Stimulated activated CD4-positive, alpha-beta T cell treated with anti-CD3 and anti-CD28 coated beads, Interleukin-12 subunit alpha, Interleukin-12 subunit beta, amount 100 ng/mL, for 24 hours (primary cell): ENCODE measurements around the gene LRRC1.
A peak's percentile ranks its signal among the peaks of the same experiment; 100 is the strongest.
"Not testable (repeated sequence)": the region's sequence is repeated elsewhere in the genome, so short reads cannot be mapped to it uniquely, and the experiment has no call there.

ENCODE experiments used
- DNase-seq, 2 experiments: peaks; one replicate each; pipeline ENCODE4 v3.0.0-alpha.2; 2020; ENCODE audit warnings: low read depth in 2 of 2

Gene LRRC1

GRCh38 chr6:53792973-53793317 is 1.9 kb upstream of the LRRC1 start:
- DNase-seq = no peak

DNA sequence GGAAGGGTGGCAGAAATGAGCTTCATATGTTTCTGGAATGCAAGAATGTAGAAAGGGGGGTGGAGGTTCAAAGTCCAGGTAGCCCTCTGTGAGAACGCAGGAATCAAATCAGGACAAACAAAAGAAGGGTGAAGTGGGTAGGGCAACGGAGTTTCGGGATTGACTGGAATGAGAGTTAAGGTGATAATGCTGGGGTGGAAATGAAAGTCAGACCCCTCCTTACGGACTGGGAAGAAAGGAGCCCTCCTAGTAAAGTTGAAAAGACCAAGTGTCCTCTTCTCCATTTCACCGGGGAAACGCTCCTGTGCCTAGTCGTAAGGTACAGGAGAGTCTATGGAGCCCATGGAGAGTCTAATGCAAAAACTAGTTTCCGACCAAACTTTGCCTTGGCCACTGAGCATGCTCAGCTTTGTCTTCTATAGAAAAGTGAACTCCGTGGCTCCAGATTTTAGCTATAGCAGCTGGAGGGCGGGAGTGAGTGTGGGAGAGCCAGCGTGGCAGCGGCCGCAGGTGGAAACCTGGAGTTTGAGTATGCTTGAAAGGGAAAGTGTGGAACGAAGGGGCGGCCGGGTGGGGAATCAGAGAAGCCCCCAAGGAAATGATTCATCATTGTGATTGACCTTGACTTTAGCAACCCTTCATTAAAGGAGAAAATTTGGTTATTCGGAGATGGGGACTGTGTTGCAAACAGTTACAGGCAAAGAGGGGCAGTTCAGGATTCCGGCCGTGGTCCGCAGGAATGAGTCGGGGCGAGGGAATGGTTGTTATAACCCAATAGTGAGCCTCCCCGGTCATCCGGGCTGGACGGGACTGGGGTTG is 1.3 kb upstream of the LRRC1 start:
- peak in 1 of 2 experiments; percentile 27 for DNase-seq

GRCh38 chr6:53794137-53794719 is 577 bp upstream of the LRRC1 start:
- peak in 1 of 2 experiments; percentile 31 for DNase-seq

GRCh38 chr6:53795340-53795701 is 516 bp downstream of the LRRC1 start:
- no peak for DNase-seq

DNA sequence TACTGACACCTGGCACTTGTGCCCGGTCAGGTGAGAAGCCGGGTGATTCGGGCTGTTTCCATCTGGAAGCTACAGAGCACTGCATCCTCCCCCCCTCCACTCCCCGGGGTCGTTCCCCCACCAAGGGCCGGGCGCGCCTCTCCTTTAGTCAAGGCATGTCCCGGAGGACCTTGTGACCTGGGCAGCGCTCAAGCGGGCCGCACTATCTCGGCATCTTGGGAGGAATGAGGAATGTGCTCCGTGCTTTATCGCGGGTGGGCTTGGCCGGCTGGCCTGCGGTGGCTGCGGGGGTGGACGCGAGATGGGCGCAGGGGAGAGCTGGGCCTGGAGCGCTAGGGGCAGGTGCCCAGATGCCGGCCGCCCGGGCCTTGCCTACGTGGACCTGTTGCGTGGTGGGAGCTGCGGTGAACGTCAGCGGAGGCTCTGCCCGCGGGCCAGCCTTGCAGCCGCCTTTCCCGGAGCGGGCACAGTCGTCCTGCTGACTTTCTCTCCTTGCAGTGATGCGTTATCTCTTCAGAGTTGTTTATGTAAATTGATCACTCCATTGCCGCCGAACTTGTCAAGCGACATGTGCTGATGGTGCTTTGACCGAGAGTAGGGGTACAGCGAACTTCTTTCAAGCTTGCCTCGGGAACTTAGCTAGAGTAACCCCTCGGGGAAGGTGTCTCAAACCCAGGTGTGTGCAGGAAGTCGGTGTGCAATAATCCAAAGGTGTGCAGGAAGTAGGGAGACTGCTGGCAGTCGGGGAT is 1.1 kb downstream of the LRRC1 start:
- DNase-seq = peak in 1 of 2 experiments; percentile 2

DNA sequence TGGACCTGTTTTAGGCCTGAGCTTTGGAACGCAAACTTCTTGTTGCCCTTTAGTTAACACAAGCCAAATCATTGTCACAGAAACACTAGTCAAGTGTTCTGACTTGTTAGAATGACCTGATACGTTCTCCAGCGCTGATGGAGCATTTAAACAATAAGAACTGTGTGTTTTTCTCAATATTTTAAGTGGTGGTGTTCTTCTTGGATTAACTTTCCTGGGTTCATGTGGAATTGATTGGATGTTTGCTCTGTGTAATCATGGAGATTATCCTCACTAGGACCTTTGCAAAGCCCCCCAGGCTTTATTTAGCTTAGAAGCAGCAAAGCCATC is 1.6 kb downstream of the LRRC1 start:
- DNase-seq = no peak

DNA sequence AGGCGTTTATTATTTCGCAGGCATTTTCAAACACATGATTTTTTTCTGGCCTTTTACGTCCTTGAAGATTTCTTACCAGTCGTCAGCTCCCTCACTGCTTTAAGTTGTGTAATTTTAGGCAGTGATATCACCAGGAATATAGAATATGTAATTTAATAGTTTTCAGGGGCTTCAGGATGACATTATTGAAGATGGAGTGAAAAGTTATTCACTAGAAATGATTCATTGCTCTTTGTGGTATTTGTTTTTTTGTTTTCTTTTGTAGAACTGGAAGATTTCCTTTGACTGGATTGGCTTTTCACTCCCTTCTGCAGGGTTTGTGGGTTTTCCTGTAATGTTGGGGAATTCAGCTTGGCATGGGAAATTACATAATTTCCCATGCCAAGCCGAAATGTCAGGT is 2.0 kb downstream of the LRRC1 start:
- no peak for DNase-seq

DNA sequence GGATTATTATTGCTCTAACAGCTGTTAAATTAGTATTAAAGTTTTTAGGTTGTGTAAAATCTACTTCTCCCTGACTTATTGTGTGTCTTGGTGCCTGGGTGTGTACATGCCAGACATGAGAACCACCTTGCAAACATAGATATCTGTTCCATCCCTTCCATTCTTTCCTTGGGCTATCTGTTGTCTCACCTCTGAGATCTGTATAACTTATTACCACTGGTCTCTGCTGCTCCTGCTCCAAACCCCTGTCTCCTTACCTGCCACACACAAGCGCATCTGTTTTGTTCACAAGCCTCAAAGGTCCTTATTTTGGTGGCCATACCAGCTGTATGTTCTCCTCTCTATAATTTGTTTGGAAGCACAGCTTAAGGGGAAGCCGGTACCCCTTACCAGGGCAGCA is 2.5 kb downstream of the LRRC1 start:
- no peak for DNase-seq

DNA sequence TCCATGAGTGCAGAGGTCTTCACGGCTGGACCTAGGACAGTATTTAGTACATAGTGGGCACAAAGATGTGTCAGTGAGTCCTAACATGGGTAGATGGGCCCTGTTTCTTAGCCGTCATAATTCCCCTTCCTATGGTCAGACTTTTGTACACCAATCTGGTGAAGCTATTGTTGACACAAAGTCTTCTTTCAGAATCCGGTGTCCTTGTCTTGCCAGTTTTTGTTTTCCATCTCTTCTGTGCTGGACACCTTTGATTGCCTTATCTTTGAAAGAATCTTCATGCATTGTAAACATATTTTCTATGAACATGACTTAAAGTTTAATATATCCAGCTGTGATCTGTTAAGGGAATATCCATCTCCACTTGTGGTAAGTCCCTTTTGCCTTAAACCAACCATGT is 4.5 kb downstream of the LRRC1 start:
- DNase-seq = no peak

- DNase-seq = no peak
Observed at GRCh38 chr6:53801022-53801421, 6.2 kb downstream of the LRRC1 start.

DNA sequence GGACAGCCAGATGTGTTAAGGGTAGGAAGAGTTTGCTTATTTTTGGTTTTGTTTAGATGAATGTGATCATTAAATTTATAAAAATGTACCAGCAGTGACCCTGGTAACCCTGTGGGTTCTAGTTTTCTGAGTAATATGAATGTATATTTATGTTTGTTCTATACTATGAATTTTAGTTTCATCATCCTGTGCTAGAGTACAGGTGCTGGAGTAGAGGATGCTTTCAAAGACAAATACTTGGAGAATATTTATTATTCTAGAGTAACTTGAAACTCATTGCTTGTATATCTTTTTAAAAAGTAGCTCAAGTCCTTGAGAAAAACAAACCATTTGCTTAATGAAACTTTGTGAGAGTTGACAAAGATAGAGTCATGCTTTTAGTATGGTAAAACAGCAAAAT is 7.8 kb downstream of the LRRC1 start:
- no peak for DNase-seq

- DNase-seq = no peak
Observed at GRCh38 chr6:53803081-53803860, 8.5 kb downstream of the LRRC1 start.

GRCh38 chr6:53805016-53805415 is 10.2 kb downstream of the LRRC1 start:
- no peak for DNase-seq

DNA sequence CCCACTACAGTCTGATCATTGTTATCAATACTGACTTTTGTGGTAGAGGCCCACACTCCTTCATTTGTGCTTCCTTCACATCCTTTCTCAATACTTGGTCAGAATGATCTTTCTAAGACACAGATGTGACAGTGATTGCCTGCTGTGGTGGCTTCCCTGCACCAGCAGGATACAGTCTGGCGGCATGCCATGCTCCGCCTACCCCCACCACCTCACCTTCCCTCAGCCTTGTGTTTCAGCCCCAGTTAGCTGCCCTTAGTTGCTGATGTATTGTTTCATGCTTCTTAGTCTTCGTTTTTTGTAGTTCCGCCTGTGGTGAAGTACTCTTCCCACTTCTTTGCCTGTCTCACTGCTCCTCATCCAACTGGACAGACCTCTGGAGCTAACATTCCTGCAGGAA is 10.9 kb downstream of the LRRC1 start:
- no peak for DNase-seq

DNA sequence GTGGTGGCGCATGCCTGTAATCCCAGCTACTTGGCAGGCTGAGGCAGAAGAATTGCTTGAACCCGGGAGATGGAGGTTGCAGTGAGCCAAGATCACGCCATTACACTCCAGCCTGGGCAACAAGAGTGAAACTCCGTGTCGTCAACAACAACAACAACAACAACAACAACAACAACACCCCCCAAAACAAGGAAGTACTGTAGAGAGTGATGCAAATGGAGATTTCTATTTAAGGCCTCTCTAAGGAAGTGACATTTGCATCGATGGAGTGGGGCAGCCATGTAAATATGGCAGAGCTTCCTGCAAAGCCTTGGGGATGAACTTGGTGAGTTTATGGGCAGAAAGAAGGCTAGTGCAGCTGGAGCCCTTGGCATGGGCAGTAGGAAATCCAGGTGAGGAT is 12.8 kb downstream of the LRRC1 start:
- not testable (repeated sequence) for DNase-seq

- no peak for DNase-seq
Observed at GRCh38 chr6:53808302-53808881, 13.6 kb downstream of the LRRC1 start.

DNA sequence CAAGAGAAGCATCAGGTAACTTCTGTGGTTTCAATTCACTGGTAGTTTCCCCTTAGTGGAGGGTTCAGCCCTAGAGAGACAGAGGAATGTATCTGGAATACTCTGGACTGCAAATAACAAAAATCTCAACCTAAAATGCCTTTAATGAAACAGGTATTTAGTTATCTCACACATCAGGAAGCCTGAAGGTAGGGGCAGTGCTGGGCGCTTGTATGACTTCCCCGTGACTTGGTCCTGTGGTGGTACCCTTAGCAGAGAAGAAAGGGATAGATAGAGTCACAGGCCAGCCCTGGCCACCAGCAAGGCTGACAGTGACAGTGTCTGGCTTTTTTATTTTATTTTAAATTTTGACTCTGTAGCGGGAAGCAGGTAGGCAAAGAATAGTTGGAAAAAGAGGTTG is 14.9 kb downstream of the LRRC1 start:
- no peak for DNase-seq

- no peak for DNase-seq
Observed at GRCh38 chr6:53811082-53811481, 16.3 kb downstream of the LRRC1 start.

- DNase-seq = no peak
Observed at GRCh38 chr6:53811746-53812145, 16.9 kb downstream of the LRRC1 start.

GRCh38 chr6:53813096-53813495 is 18.3 kb downstream of the LRRC1 start:
- DNase-seq = no peak

GRCh38 chr6:53813801-53814200 is 19.0 kb downstream of the LRRC1 start:
- no peak for DNase-seq

GRCh38 chr6:53814353-53814752 is 19.5 kb downstream of the LRRC1 start:
- no peak for DNase-seq
